Measurements from ENCODE around the gene MARS1. TPM values are rescaled to one million over a fixed set of nuclear protein-coding genes. Genes with fewer than 3 reads are reported as not detected.
A peak's percentile ranks its signal among the peaks of the same experiment; 100 is the strongest.

Gene MARS1
- total and polyA plus RNA-seq, 9 donors, result 82.0 to 99.3 (median 91.0) TPM

- H3K27me3 ChIP-seq (ENCODE audit: control insufficient read depth, insufficient read depth, low read length), result no peaks in the 10 kb centered on the region
- peak; percentile 77 for DNase-seq
- H3K4me1 ChIP-seq (ENCODE audit: control insufficient read depth, insufficient read depth, low read length), result peaks cover 53% of the 10 kb centered on the region
- peak overlapping the region; percentile 78 for H3K4me3 ChIP-seq (ENCODE audit: low read length)
- H3K27ac ChIP-seq (ENCODE audit: low read length), result peak overlapping the region; percentile 98
- H3K9me3 ChIP-seq (replicated peaks; ENCODE audit: control insufficient read depth, low read depth, low read length), result no peaks in the 10 kb centered on the region
- 18% methylated on average over 7 of the region's 17 CpGs for WGBS (ENCODE audit: insufficient coverage)
- peaks cover 42% of the 10 kb centered on the region for H3K36me3 ChIP-seq (ENCODE audit: control insufficient read depth, insufficient read depth, low read length)
These were observed 33.7 kb downstream of the MARS1 start for GRCh38 chr12:57521525-57522010.

- under 1% methylated on average over 54 of the region's 57 CpGs for WGBS (ENCODE audit: insufficient coverage)
- Histone ChIP-seq H3K9me3 (replicated peaks; ENCODE audit: control insufficient read depth, low read depth, low read length) (no peaks in the 10 kb centered on the region), H3K4me3 (ENCODE audit: low read length) (peak within 1 kb of the TSS; percentile 78), H3K27ac (ENCODE audit: low read length) (peak within 1 kb of the TSS; percentile 98), H3K36me3 (ENCODE audit: control insufficient read depth, insufficient read depth, low read length) (peaks cover 42% of the 10 kb centered on the region), H3K27me3 (ENCODE audit: control insufficient read depth, insufficient read depth, low read length) (no peaks in the 10 kb centered on the region), H3K4me1 (ENCODE audit: control insufficient read depth, insufficient read depth, low read length) (peaks cover 55% of the 10 kb centered on the region)
- DNase-seq, result peak; percentile 92
These were observed 34.4 kb downstream of the MARS1 start, which contains the start of gene MBD6 for GRCh38 chr12:57522011-57522886. TSS of gene MBD6 (plus strand) at chr12:57522824. CDS start at chr12:57524304, 1,480 bp downstream.

GRCh38 chr12:57522887-57523705, 35.2 kb downstream of the MARS1 start:
- peaks cover 45% of the 10 kb centered on the region for H3K36me3 ChIP-seq (ENCODE audit: control insufficient read depth, insufficient read depth, low read length)
- peak; percentile 90 for DNase-seq
- 0% methylated on average over 3 of the region's 38 CpGs for WGBS (ENCODE audit: insufficient coverage)
- H3K4me1 ChIP-seq (ENCODE audit: control insufficient read depth, insufficient read depth, low read length), result peaks cover 54% of the 10 kb centered on the region
- H3K4me3 ChIP-seq (ENCODE audit: low read length), result peak overlapping the region; percentile 78
- H3K27me3 ChIP-seq (ENCODE audit: control insufficient read depth, insufficient read depth, low read length), result no peaks in the 10 kb centered on the region
- H3K9me3 ChIP-seq (replicated peaks; ENCODE audit: control insufficient read depth, low read depth, low read length), result no peaks in the 10 kb centered on the region
- H3K27ac ChIP-seq (ENCODE audit: low read length), result peak overlapping the region; percentile 98

- no peaks in the 10 kb centered on the region for H3K27me3 ChIP-seq (ENCODE audit: control insufficient read depth, insufficient read depth, low read length)
- H3K4me1 ChIP-seq (ENCODE audit: control insufficient read depth, insufficient read depth, low read length), result peaks cover 46% of the 10 kb centered on the region
- 62% methylated on average over 13 of the region's 14 CpGs for WGBS (ENCODE audit: insufficient coverage)
- H3K27ac ChIP-seq (ENCODE audit: low read length), result peak overlapping the region; percentile 98
- no peaks in the 10 kb centered on the region for H3K9me3 ChIP-seq (replicated peaks; ENCODE audit: control insufficient read depth, low read depth, low read length)
- DNase-seq, result peak; percentile 45
- H3K36me3 ChIP-seq (ENCODE audit: control insufficient read depth, insufficient read depth, low read length), result peaks cover 51% of the 10 kb centered on the region
- peak overlapping the region; percentile 78 for H3K4me3 ChIP-seq (ENCODE audit: low read length)
These were observed 36.1 kb downstream of the MARS1 start for GRCh38 chr12:57523706-57524614.

- peaks cover 38% of the 10 kb centered on the region for H3K4me1 ChIP-seq (ENCODE audit: control insufficient read depth, insufficient read depth, low read length)
- peaks cover 60% of the 10 kb centered on the region for H3K36me3 ChIP-seq (ENCODE audit: control insufficient read depth, insufficient read depth, low read length)
- H3K9me3 ChIP-seq (replicated peaks; ENCODE audit: control insufficient read depth, low read depth, low read length), result no peaks in the 10 kb centered on the region
- H3K4me3 ChIP-seq (ENCODE audit: low read length), result no peak overlapping the region
- 71% methylated on average over 4 of the region's 11 CpGs for WGBS (ENCODE audit: insufficient coverage)
- no peak overlapping the region for H3K27ac ChIP-seq (ENCODE audit: low read length)
- H3K27me3 ChIP-seq (ENCODE audit: control insufficient read depth, insufficient read depth, low read length), result no peaks in the 10 kb centered on the region
- no peak for DNase-seq
These were observed 37.1 kb downstream of the MARS1 start for GRCh38 chr12:57524814-57525614.

GRCh38 chr12:57525615-57526383, 37.9 kb downstream of the MARS1 start:
- Histone ChIP-seq H3K9me3 (replicated peaks; ENCODE audit: control insufficient read depth, low read depth, low read length) (no peaks in the 10 kb centered on the region), H3K4me3 (ENCODE audit: low read length) (no peak overlapping the region), H3K27me3 (ENCODE audit: control insufficient read depth, insufficient read depth, low read length) (no peaks in the 10 kb centered on the region), H3K36me3 (ENCODE audit: control insufficient read depth, insufficient read depth, low read length) (peaks cover 68% of the 10 kb centered on the region), H3K27ac (ENCODE audit: low read length) (no peak overlapping the region), H3K4me1 (ENCODE audit: control insufficient read depth, insufficient read depth, low read length) (peaks cover 37% of the 10 kb centered on the region)
- DNase-seq, result no peak
- WGBS (ENCODE audit: insufficient coverage), result 71% methylated on average over 15 of the region's 16 CpGs

- Histone ChIP-seq H3K36me3 (ENCODE audit: control insufficient read depth, insufficient read depth, low read length) (peaks cover 76% of the 10 kb centered on the region), H3K4me3 (ENCODE audit: low read length) (no peak overlapping the region), H3K27ac (ENCODE audit: low read length) (no peak overlapping the region), H3K9me3 (replicated peaks; ENCODE audit: control insufficient read depth, low read depth, low read length) (no peaks in the 10 kb centered on the region), H3K27me3 (ENCODE audit: control insufficient read depth, insufficient read depth, low read length) (no peaks in the 10 kb centered on the region), H3K4me1 (ENCODE audit: control insufficient read depth, insufficient read depth, low read length) (peaks cover 29% of the 10 kb centered on the region)
- WGBS (ENCODE audit: insufficient coverage), result 100% methylated on average over 1 of the region's 4 CpGs
- DNase-seq, result no peak
These were observed 38.7 kb downstream of the MARS1 start for GRCh38 chr12:57526477-57527126.

- WGBS (ENCODE audit: insufficient coverage), result no CpG with 5 or more reads among the region's 5 CpGs
These were observed 39.3 kb downstream of the MARS1 start for GRCh38 chr12:57527184-57527583.

More at GRCh38 chr12:57527184-57527583, 39.3 kb downstream of the MARS1 start:
- no peaks in the 10 kb centered on the region for H3K9me3 ChIP-seq (replicated peaks; ENCODE audit: control insufficient read depth, low read depth, low read length)
- H3K27me3 ChIP-seq (ENCODE audit: control insufficient read depth, insufficient read depth, low read length), result no peaks in the 10 kb centered on the region
- DNase-seq, result no peak
- peaks cover 82% of the 10 kb centered on the region for H3K36me3 ChIP-seq (ENCODE audit: control insufficient read depth, insufficient read depth, low read length)
- H3K4me3 ChIP-seq (ENCODE audit: low read length), result no peak overlapping the region
- no peak overlapping the region for H3K27ac ChIP-seq (ENCODE audit: low read length)
- H3K4me1 ChIP-seq (ENCODE audit: control insufficient read depth, insufficient read depth, low read length), result peaks cover 23% of the 10 kb centered on the region

Measured in muscle of leg (tissue), 11 donors.